ENCODE results near the gene TNFRSF6B. TPM values are rescaled to one million over a fixed set of nuclear protein-coding genes. Genes with fewer than 3 reads are reported as not detected.

Gene TNFRSF6B
- total and polyA plus RNA-seq, 10 donors: 8.9 to 104 (median 31.0) TPM

DNA sequence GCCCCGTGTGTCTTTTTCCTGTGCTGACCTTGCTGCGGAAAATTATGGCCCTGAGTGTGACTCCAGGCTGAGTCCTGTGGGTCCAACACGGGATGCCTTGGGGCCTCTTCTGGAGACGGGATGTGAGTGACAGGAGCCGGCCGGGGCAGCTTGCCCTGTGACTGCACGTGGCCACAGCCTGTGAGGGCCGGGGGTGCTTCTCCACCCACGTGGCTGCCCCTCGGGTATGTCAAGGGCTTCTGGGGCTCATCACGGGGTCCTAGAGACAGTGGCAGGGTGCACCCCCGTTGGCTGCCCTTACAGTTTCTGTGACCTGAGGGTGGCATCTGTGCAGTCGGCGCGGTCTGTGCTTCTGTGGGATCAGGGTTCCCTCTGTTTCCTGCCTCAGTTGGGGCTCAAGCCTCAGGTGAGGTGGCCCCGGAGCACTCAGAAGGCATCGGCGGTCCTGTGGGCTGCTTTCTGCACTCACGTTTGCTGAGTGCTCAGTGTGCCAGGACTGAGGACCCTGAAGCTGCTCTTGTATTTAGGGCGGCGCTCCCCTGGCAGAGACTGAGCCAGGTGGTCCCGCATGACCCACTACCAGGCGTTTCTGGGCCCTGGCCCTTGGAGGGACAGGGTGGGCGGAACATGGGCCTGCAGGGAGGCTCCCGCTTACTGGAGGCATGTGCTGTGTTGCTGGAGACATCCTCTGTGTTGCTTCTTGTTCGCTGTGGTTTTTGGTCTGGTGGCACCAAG is 33.0 kb upstream of the TNFRSF6B start:
- TF ChIP-seq POLR2A (IDR thresholded peaks at IDR 0.05) (no peak), POLR2AphosphoS5 (IDR thresholded peaks at IDR 0.05) (no peak)
- TF ChIP-seq, protein P1, sequence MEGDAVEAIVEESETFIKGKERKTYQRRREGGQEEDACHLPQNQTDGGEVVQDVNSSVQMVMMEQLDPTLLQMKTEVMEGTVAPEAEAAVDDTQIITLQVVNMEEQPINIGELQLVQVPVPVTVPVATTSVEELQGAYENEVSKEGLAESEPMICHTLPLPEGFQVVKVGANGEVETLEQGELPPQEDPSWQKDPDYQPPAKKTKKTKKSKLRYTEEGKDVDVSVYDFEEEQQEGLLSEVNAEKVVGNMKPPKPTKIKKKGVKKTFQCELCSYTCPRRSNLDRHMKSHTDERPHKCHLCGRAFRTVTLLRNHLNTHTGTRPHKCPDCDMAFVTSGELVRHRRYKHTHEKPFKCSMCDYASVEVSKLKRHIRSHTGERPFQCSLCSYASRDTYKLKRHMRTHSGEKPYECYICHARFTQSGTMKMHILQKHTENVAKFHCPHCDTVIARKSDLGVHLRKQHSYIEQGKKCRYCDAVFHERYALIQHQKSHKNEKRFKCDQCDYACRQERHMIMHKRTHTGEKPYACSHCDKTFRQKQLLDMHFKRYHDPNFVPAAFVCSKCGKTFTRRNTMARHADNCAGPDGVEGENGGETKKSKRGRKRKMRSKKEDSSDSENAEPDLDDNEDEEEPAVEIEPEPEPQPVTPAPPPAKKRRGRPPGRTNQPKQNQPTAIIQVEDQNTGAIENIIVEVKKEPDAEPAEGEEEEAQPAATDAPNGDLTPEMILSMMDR (IDR thresholded peaks at IDR 0.05 in 8 of 11, conservative IDR thresholded peaks at IDR 0.05 in 3 of 11): no peak
- Histone ChIP-seq H3K4me3 (no peak overlapping the region), H3K4me1 (peaks cover 3 to 25% (median 15%) of the 10 kb centered on the region in 6 donors), H3K9me3 (no peaks in the 10 kb centered on the region), H3K27ac (no peak overlapping the region), H3K36me3 (peaks cover 0 to 84% (median 54%) of the 10 kb centered on the region in 6 donors), H3K27me3 (replicated peaks in 1 of 7) (no peaks in the 10 kb centered on the region)
- intact Hi-C loops (cut with DNase I; ENCODE audit: low total_unique reads): no loop called here
- no peak for DNase-seq
- 84 to 97% (median 93%) methylated on average over 13 to 26 of the region's 26 CpGs for WGBS, 5 donors

DNA sequence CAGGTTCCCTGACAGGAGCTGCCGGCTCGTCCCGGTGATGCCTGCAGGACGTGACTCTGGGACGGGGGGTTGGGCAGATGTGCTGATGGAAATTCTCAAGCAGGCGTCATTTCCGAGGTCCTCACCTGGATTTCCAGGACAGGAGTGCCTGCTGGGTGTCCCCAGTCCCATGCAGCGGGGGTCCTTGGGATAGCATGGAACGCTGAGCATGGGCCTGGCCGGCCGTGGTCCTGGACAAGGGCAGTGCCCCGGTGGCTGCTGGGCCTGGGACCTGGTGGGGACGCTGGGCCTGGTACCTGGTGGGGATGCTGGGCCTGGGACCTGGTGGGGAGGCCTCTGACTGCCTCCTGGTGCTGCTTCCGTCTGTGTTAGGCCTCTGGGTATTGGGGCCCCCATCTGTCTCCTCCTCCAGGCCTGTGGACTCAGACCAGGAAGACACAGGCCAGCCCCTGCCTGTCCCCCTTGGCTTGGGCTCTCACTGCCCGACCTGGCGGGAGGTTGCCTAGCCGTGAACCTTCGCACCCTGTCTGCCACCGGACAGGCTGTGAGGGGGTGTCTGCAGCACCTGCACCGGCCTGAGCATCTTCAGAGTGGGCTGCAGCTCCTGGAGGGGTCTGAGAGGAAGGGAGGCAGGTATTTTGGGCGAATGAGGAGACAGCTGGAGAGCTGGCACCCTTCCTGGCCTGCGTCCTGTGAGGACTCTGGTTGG is 32.2 kb upstream of the TNFRSF6B start:
- Histone ChIP-seq H3K27me3 (replicated peaks in 1 of 7) (no peaks in the 10 kb centered on the region), H3K4me1 (peaks cover 3 to 18% (median 7%) of the 10 kb centered on the region in 6 donors), H3K4me3 (no peak overlapping the region), H3K27ac (no peak overlapping the region), H3K36me3 (peaks cover 4 to 92% (median 61%) of the 10 kb centered on the region in 6 donors), H3K9me3 (no peaks in the 10 kb centered on the region)
- intact Hi-C loops (cut with DNase I; ENCODE audit: low total_unique reads): no loop called here
- no peak for DNase-seq
- 88 to 94% (median 92%) methylated on average over 13 to 22 of the region's 22 CpGs for WGBS, 5 donors
- TF ChIP-seq, protein P1 (IDR thresholded peaks at IDR 0.05 in 8 of 11, conservative IDR thresholded peaks at IDR 0.05 in 3 of 11): no peak
- TF ChIP-seq POLR2AphosphoS5 (IDR thresholded peaks at IDR 0.05) (no peak), POLR2A (IDR thresholded peaks at IDR 0.05) (no peak)

DNA sequence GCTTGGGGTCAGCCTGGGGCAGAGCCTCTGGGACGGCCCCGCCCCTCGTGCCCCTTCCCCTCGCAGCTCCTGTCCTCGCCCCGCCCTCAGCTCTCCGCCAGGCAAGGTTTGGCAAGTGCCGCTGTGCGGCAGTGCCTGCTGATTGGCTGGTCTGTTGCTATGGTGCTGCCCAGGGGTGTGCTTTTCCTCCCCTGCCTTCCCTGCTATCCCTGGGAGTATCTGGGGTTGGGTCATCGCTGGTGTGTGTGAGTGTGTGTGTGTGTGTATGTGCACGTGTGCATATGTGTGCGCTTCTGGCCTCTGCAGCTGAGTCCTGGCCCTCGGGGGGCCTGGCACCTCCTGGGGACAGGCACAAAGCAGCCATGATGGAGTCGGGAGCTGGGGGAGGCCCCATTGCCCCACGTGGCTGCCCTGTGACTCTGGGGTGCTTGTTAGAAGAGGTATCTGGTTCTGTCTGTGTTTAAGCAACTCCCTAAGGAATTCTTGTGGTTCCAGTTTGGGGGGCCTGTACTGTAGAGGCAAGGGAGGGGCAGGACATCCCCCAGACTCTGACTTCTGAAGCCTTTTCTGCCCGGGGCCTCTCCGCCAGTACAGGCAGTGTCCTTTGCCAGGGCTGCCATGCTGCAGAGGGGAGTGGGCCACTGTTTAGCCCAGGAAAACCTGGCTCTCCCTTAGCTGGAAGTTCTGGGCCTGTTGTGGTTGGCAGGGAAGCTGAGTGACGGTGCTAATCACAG is 31.4 kb upstream of the TNFRSF6B start:
- intact Hi-C loops (cut with DNase I; ENCODE audit: low total_unique reads): no loop called here
- Histone ChIP-seq H3K36me3 (peaks cover 4 to 93% (median 62%) of the 10 kb centered on the region in 6 donors), H3K4me3 (no peak overlapping the region), H3K9me3 (no peaks in the 10 kb centered on the region), H3K27ac (no peak overlapping the region), H3K27me3 (replicated peaks in 1 of 7) (no peaks in the 10 kb centered on the region), H3K4me1 (peaks cover 0 to 10% (median 2%) of the 10 kb centered on the region in 6 donors)
- 70 to 87% (median 83%) methylated on average over 9 to 18 of the region's 18 CpGs for WGBS, 5 donors
- TF ChIP-seq, protein P1 (IDR thresholded peaks at IDR 0.05 in 8 of 11, conservative IDR thresholded peaks at IDR 0.05 in 3 of 11): no peak
- TF ChIP-seq POLR2AphosphoS5 (IDR thresholded peaks at IDR 0.05) (no peak), POLR2A (IDR thresholded peaks at IDR 0.05) (no peak)
- no peak for DNase-seq
